Activated T-cell treated with anti-CD3 and anti-CD28 coated beads for 24 hours (primary cell): ENCODE results near the gene PAX3.

ENCODE experiments used
- DNase-seq: peaks from one replicate; pipeline ENCODE4 v3.0.0-alpha.2; 2020; ENCODE audit warnings: low read depth

PAX3 gene

GRCh38 chr2:222270396-222270795, 28.4 kb downstream of the PAX3 start:
- no peak for DNase-seq

GRCh38 chr2:222269132-222269531, 29.7 kb downstream of the PAX3 start:
- no peak for DNase-seq

- DNase-seq, result no peak
Measured at GRCh38 chr2:222268311-222268990, 30.3 kb downstream of the PAX3 start.

- no peak for DNase-seq
Measured at GRCh38 chr2:222264791-222265320, 33.9 kb downstream of the PAX3 start.

- DNase-seq, result no peak
Measured at GRCh38 chr2:222261504-222261903, 37.3 kb downstream of the PAX3 start.

GRCh38 chr2:222257645-222258044, 41.2 kb downstream of the PAX3 start:
- DNase-seq, result no peak

- DNase-seq, result no peak
Measured at GRCh38 chr2:222256250-222256649, 42.5 kb downstream of the PAX3 start.

- DNase-seq, result no peak
Measured at GRCh38 chr2:222255090-222255489, 43.7 kb downstream of the PAX3 start.

GRCh38 chr2:222250313-222250712, 48.5 kb downstream of the PAX3 start:
- no peak for DNase-seq

- DNase-seq, result no peak
Measured at GRCh38 chr2:222249444-222249843, 49.4 kb downstream of the PAX3 start.

GRCh38 chr2:222248818-222249217, 50.0 kb downstream of the PAX3 start:
- DNase-seq, result no peak

- no peak for DNase-seq
Measured at GRCh38 chr2:222248256-222248655, 50.5 kb downstream of the PAX3 start.

GRCh38 chr2:222242532-222242931, 56.3 kb downstream of the PAX3 start:
- DNase-seq, result no peak

GRCh38 chr2:222241128-222241870, 57.5 kb downstream of the PAX3 start:
- no peak for DNase-seq

GRCh38 chr2:222240676-222241049, 58.1 kb downstream of the PAX3 start:
- no peak for DNase-seq

GRCh38 chr2:222239945-222240675, 58.7 kb downstream of the PAX3 start:
- no peak for DNase-seq

- no peak for DNase-seq
Measured at GRCh38 chr2:222239091-222239490, 59.7 kb downstream of the PAX3 start.

GRCh38 chr2:222238072-222238471, 60.7 kb downstream of the PAX3 start:
- no peak for DNase-seq

- no peak for DNase-seq
Measured at GRCh38 chr2:222232839-222233238, 66.0 kb downstream of the PAX3 start.

GRCh38 chr2:222232372-222232771, 66.4 kb downstream of the PAX3 start:
- DNase-seq, result no peak

GRCh38 chr2:222228054-222228453, 70.7 kb downstream of the PAX3 start:
- DNase-seq, result no peak

GRCh38 chr2:222218786-222219185, 80.0 kb downstream of the PAX3 start:
- no peak for DNase-seq

GRCh38 chr2:222217712-222218111, 81.1 kb downstream of the PAX3 start:
- no peak for DNase-seq
